MM.1S (cell line): ENCODE data around the gene SUGT1.

ENCODE experiments used
- DNase-seq: peaks from one replicate; pipeline ENCODE4 v3.0.0-alpha.2; 2015
- H2AFZ ChIP-seq: fragments of 300-600 bp; sonication (generic); 2 replicates; pipeline ENCODE4 v1.6.0; 2016; ENCODE audit warnings: antibody characterized with exemption, low read length
- H3F3A ChIP-seq: fragments of 300-600 bp; sonication (generic); 2 replicates; pipeline ENCODE4 v1.6.1; 2016; ENCODE audit warnings: mild to moderate bottlenecking, antibody characterized with exemption, low read length, moderate library complexity, mixed read lengths; ENCODE audit not compliant: insufficient read depth
- H3K27ac ChIP-seq: fragments of 300-600 bp; sonication (generic); 2 replicates; pipeline ENCODE4 v1.5.1; 2016; ENCODE audit warnings: mild to moderate bottlenecking, low read length
- H3K27me3 ChIP-seq: fragments of 300-600 bp; sonication (generic); replicated peaks from 2 replicates; pipeline ENCODE4 v1.6.0; 2016; ENCODE audit warnings: low read length; ENCODE audit not compliant: insufficient read depth
- H3K36me3 ChIP-seq: fragments of 300-600 bp; sonication (generic); replicated peaks from 2 replicates; pipeline ENCODE4 v1.6.1; 2016; ENCODE audit warnings: mild to moderate bottlenecking, low read length, mixed read lengths; ENCODE audit not compliant: insufficient read depth
- H3K4me1 ChIP-seq: fragments of 300-600 bp; sonication (generic); 2 replicates; pipeline ENCODE4 v1.6.1; 2016; ENCODE audit warnings: low read length, mixed read lengths
- H3K4me2 ChIP-seq: fragments of 300-600 bp; sonication (generic); 2 replicates; pipeline ENCODE4 v1.6.0; 2016; ENCODE audit warnings: low read depth, low read length
- H3K4me3 ChIP-seq: fragments of 300-600 bp; sonication (generic); 2 replicates; pipeline ENCODE4 v1.5.1; 2016; ENCODE audit warnings: low read length, mixed read lengths
- H3K79me2 ChIP-seq: fragments of 300-600 bp; sonication (generic); 2 replicates; pipeline ENCODE4 v1.6.1; 2016; ENCODE audit warnings: mixed run types, low read length, mixed read lengths
- H3K9ac ChIP-seq: fragments of 300-600 bp; sonication (generic); 2 replicates; pipeline ENCODE4 v1.6.1; 2016; ENCODE audit warnings: low read length, mixed read lengths
- H3K9me2 ChIP-seq: fragments of 300-600 bp; sonication (generic); replicated peaks from 2 replicates; pipeline ENCODE4 v1.6.1; 2016; ENCODE audit warnings: mild to moderate bottlenecking, low read length, mixed read lengths; ENCODE audit not compliant: insufficient read depth
- H3K9me3 ChIP-seq: fragments of 300-600 bp; sonication (generic); replicated peaks from 2 replicates; pipeline ENCODE4 v1.6.1; 2016; ENCODE audit warnings: mild to moderate bottlenecking, low read length, mixed read lengths; ENCODE audit not compliant: insufficient read depth
- H4K20me1 ChIP-seq: fragments of 300-600 bp; sonication (generic); 2 replicates; pipeline ENCODE4 v1.6.1; 2016; ENCODE audit warnings: mild to moderate bottlenecking, low read length, moderate library complexity, mixed read lengths; ENCODE audit not compliant: insufficient read depth
- CTCF ChIP-seq: fragments of 300-600 bp; sonication (generic); IDR thresholded peaks from 2 replicates; pipeline ENCODE4 v1.5.1; 2016; ENCODE audit warnings: antibody characterized with exemption, low read length, mixed read lengths
- EZH2 ChIP-seq: fragments of 300-600 bp; sonication (generic); optimal IDR thresholded peaks from 2 replicates; pipeline ENCODE3; 2017; ENCODE audit warnings: low read depth, mild to moderate bottlenecking, antibody characterized with exemption, low read length, mixed read lengths
- EZH2phosphoT487 ChIP-seq: fragments of 300-600 bp; sonication (generic); IDR thresholded peaks from 2 replicates; pipeline ENCODE4 v1.6.1; 2018; ENCODE audit warnings: antibody characterized with exemption, low read length

The SUGT1 gene

GRCh38 chr13:52686376-52686775 lies 33.7 kb downstream of the SUGT1 start:
- no peak for TF ChIP-seq EZH2phosphoT487
- no peak for TF ChIP-seq CTCF
- TF ChIP-seq EZH2 = no peak
- no peaks in the 10 kb centered on the region for H3K27me3 ChIP-seq
- no peak overlapping the region for H3K27ac ChIP-seq
- no peaks in the 10 kb centered on the region for H3K4me1 ChIP-seq
- no peak overlapping the region for H3K4me2 ChIP-seq
- no peaks in the 10 kb centered on the region for H3K79me2 ChIP-seq
- no peak overlapping the region for H3K9ac ChIP-seq
- H3K36me3 ChIP-seq = no peaks in the 10 kb centered on the region
- no peak for DNase-seq
- H4K20me1 ChIP-seq = no peaks in the 10 kb centered on the region
- H3K9me3 ChIP-seq = no peaks in the 10 kb centered on the region
- H3K4me3 ChIP-seq = no peak overlapping the region
- H3F3A ChIP-seq = no peaks in the 10 kb centered on the region
- no peaks in the 10 kb centered on the region for H3K9me2 ChIP-seq
- no peak overlapping the region for H2AFZ ChIP-seq

- TF ChIP-seq CTCF (no peak), EZH2phosphoT487 (no peak), EZH2 (no peak)
These were observed 43.2 kb downstream of the SUGT1 start for GRCh38 chr13:52695856-52696255.

GRCh38 chr13:52696566-52696965 lies 43.9 kb downstream of the SUGT1 start:
- H2AFZ ChIP-seq = no peak overlapping the region
- no peaks in the 10 kb centered on the region for H3K27me3 ChIP-seq
- no peak for DNase-seq
- TF ChIP-seq EZH2 (no peak), EZH2phosphoT487 (no peak), CTCF (no peak)
- no peaks in the 10 kb centered on the region for H3K4me1 ChIP-seq
- H3K36me3 ChIP-seq = no peaks in the 10 kb centered on the region
- H3K9me3 ChIP-seq = no peaks in the 10 kb centered on the region
- H4K20me1 ChIP-seq = no peaks in the 10 kb centered on the region
- no peaks in the 10 kb centered on the region for H3K9me2 ChIP-seq
- H3F3A ChIP-seq = no peaks in the 10 kb centered on the region
- H3K4me3 ChIP-seq = no peak overlapping the region
- no peak overlapping the region for H3K4me2 ChIP-seq
- no peak overlapping the region for H3K27ac ChIP-seq
- H3K79me2 ChIP-seq = no peaks in the 10 kb centered on the region
- H3K9ac ChIP-seq = no peak overlapping the region

More at GRCh38 chr13:52695856-52696255, 43.2 kb downstream of the SUGT1 start:
- H3K4me2 ChIP-seq = no peak overlapping the region
- H3K4me3 ChIP-seq = no peak overlapping the region
- H3K36me3 ChIP-seq = no peaks in the 10 kb centered on the region
- H4K20me1 ChIP-seq = no peaks in the 10 kb centered on the region
- no peaks in the 10 kb centered on the region for H3K27me3 ChIP-seq
- no peak for DNase-seq
- no peak overlapping the region for H3K27ac ChIP-seq
- H3K9me3 ChIP-seq = no peaks in the 10 kb centered on the region
- H2AFZ ChIP-seq = no peak overlapping the region
- H3K4me1 ChIP-seq = no peaks in the 10 kb centered on the region
- no peak overlapping the region for H3K9ac ChIP-seq
- no peaks in the 10 kb centered on the region for H3K79me2 ChIP-seq
- no peaks in the 10 kb centered on the region for H3F3A ChIP-seq
- H3K9me2 ChIP-seq = no peaks in the 10 kb centered on the region
